Loucy (cell line): ENCODE measurements around the gene CHRM1.

Experiments used
- EZH2phosphoT487 ChIP-seq: fragments of 200-600 bp; IDR thresholded peaks from 2 replicates; pipeline ENCODE4 v1.6.1; 2018; ENCODE audit warnings: antibody characterized with exemption, mild to moderate bottlenecking, moderate library complexity, borderline replicate concordance
- TF ChIP-seq, protein P1 (sequence below): fragments of 200-600 bp; sonication (generic); conservative IDR thresholded peaks from 2 replicates; pipeline ENCODE4 v1.5.1; 2014; ENCODE audit warnings: mild to moderate bottlenecking, antibody characterized with exemption, low read length

DNA sequence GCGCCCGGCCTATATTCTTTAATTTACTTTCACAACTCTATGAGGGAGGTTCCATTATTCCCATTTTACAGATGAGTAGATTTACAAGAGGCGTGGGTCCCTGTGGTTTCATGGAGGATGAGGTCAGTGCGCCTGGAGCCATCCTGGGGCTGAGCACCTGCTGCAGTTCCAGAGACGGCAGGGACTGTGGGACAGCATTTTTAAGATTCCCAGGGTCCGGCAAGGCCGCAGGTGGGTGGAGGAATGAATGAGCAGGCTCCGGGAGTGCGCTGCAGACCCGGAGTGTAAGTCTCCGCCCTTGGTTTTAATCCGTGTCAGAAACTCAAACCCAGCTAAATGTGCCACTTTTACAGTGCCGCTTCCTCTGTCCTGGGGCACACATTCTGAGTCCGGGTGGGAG, 4.1 kb upstream of the CHRM1 start:
- TF ChIP-seq, protein P1, sequence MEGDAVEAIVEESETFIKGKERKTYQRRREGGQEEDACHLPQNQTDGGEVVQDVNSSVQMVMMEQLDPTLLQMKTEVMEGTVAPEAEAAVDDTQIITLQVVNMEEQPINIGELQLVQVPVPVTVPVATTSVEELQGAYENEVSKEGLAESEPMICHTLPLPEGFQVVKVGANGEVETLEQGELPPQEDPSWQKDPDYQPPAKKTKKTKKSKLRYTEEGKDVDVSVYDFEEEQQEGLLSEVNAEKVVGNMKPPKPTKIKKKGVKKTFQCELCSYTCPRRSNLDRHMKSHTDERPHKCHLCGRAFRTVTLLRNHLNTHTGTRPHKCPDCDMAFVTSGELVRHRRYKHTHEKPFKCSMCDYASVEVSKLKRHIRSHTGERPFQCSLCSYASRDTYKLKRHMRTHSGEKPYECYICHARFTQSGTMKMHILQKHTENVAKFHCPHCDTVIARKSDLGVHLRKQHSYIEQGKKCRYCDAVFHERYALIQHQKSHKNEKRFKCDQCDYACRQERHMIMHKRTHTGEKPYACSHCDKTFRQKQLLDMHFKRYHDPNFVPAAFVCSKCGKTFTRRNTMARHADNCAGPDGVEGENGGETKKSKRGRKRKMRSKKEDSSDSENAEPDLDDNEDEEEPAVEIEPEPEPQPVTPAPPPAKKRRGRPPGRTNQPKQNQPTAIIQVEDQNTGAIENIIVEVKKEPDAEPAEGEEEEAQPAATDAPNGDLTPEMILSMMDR, result no peak
- TF ChIP-seq EZH2phosphoT487, result no peak
